Measurements from ENCODE around the gene THAP4.

- TF ChIP-seq, protein P1, sequence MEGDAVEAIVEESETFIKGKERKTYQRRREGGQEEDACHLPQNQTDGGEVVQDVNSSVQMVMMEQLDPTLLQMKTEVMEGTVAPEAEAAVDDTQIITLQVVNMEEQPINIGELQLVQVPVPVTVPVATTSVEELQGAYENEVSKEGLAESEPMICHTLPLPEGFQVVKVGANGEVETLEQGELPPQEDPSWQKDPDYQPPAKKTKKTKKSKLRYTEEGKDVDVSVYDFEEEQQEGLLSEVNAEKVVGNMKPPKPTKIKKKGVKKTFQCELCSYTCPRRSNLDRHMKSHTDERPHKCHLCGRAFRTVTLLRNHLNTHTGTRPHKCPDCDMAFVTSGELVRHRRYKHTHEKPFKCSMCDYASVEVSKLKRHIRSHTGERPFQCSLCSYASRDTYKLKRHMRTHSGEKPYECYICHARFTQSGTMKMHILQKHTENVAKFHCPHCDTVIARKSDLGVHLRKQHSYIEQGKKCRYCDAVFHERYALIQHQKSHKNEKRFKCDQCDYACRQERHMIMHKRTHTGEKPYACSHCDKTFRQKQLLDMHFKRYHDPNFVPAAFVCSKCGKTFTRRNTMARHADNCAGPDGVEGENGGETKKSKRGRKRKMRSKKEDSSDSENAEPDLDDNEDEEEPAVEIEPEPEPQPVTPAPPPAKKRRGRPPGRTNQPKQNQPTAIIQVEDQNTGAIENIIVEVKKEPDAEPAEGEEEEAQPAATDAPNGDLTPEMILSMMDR (conservative IDR thresholded peaks at IDR 0.05; ENCODE audit: low read depth in 2 of 2): peak in 1 of 2 experiments; percentile 29; a peak in 3 of 4 replicates
- no peak for TF ChIP-seq EZH2 (IDR thresholded peaks at IDR 0.05; ENCODE audit: low read depth, unreplicated experiment)
- no peak for TF ChIP-seq EZH2phosphoT487 (IDR thresholded peaks at IDR 0.05; ENCODE audit: unreplicated experiment)
- no peak for TF ChIP-seq STAT1 (IDR thresholded peaks at IDR 0.05; ENCODE audit: unreplicated experiment)
- TF ChIP-seq CREB1 (CRISPR knock-in tag; IDR thresholded peaks at IDR 0.05; ENCODE audit: low read depth): no peak
These were observed 38.9 kb upstream of the THAP4 start for GRCh38 chr2:241675885-241676284.
